Stimulated activated CD8-positive, alpha-beta memory T cell treated with anti-CD3 and anti-CD28 coated beads, Interleukin-7, amount 100 ng/mL, for 4 hours (primary cell): ENCODE results near the gene KANSL1.
"Not testable (repeated sequence)": the region's sequence is repeated elsewhere in the genome, so short reads cannot be mapped to it uniquely, and the experiment has no call there.

Source experiments
- DNase-seq, 2 donors: peaks; one replicate each; pipeline ENCODE4 v3.0.0-alpha.2; 2020; ENCODE audit warnings: low read depth in 2 of 2

The KANSL1 gene

GRCh38 chr17:46020998-46021397 is 172.2 kb downstream of the KANSL1 start:
- no peak for DNase-seq

- DNase-seq = peak; percentile 34 to 52
Measured at GRCh38 chr17:46020023-46020761, 173.0 kb downstream of the KANSL1 start.

- not testable (repeated sequence) for DNase-seq
Measured at GRCh38 chr17:46019408-46019925, 173.8 kb downstream of the KANSL1 start.

- no peak for DNase-seq
Measured at GRCh38 chr17:46013502-46014165, 179.6 kb downstream of the KANSL1 start.

- no peak for DNase-seq
Measured at GRCh38 chr17:46013127-46013501, 180.1 kb downstream of the KANSL1 start.

GRCh38 chr17:46012506-46013079 is 180.6 kb downstream of the KANSL1 start:
- no peak for DNase-seq

- no peak for DNase-seq
Measured at GRCh38 chr17:46011711-46012505, 181.3 kb downstream of the KANSL1 start.

GRCh38 chr17:46010597-46011186 is 182.5 kb downstream of the KANSL1 start:
- no peak for DNase-seq

- no peak for DNase-seq
Measured at GRCh38 chr17:46009681-46010596, 183.3 kb downstream of the KANSL1 start.

GRCh38 chr17:46008591-46008990 is 184.6 kb downstream of the KANSL1 start:
- DNase-seq = no peak

- no peak for DNase-seq
Measured at GRCh38 chr17:46007461-46007965, 185.7 kb downstream of the KANSL1 start.

GRCh38 chr17:46006082-46006481 is 187.1 kb downstream of the KANSL1 start:
- DNase-seq = not testable (repeated sequence)

- no peak for DNase-seq
Measured at GRCh38 chr17:46003907-46004748, 189.1 kb downstream of the KANSL1 start.

- no peak for DNase-seq
Measured at GRCh38 chr17:46002973-46003316, 190.3 kb downstream of the KANSL1 start.

- DNase-seq = peak; percentile 43 to 55
Measured at GRCh38 chr17:46002311-46002972, 190.8 kb downstream of the KANSL1 start.

- DNase-seq = no peak
Measured at GRCh38 chr17:46001390-46002310, 191.6 kb downstream of the KANSL1 start.

- no peak for DNase-seq
Measured at GRCh38 chr17:46000757-46001156, 192.5 kb downstream of the KANSL1 start.

GRCh38 chr17:46000292-46000691 is 192.9 kb downstream of the KANSL1 start:
- DNase-seq = no peak
